BJ (cell line): Measurements from ENCODE around the gene PODNL1. TPM values are rescaled to one million over a fixed set of nuclear protein-coding genes. Genes with fewer than 3 reads are reported as not detected.

Experiments
- CTCF ChIA-PET: fragments of 350-600 bp; formaldehyde crosslinking; extraction: SDS; loops from one replicate; lab custom pipeline; 2021; ENCODE audit warnings: antibody characterized with exemption, inconsistent platforms; lab: Yijun Ruan, JAX
- POLR2A ChIA-PET: fragments of 300-600 bp; sonication (Branson Sonifier 250); formaldehyde crosslinking; extraction: SDS; loops from one replicate; lab custom pipeline; 2021; ENCODE audit warnings: antibody characterized with exemption; lab: Charles Lee
- DNase-seq: peaks from one replicate; pipeline ENCODE4 v3.0.0-alpha.2; 2011; ENCODE audit warnings: low read depth
- H3K27me3 ChIP-seq: 2 replicates; pipeline ENCODE4 v1.6.0; 2011; ENCODE audit warnings: low read length; ENCODE audit not compliant: control insufficient read depth, insufficient read depth
- H3K36me3 ChIP-seq: 2 replicates; pipeline ENCODE4 v1.5.1; 2011; ENCODE audit warnings: low read length; ENCODE audit not compliant: control insufficient read depth, insufficient read depth
- H3K4me3 ChIP-seq: 2 replicates; pipeline ENCODE4 v1.5.1; 2011; ENCODE audit warnings: low read depth, mild to moderate bottlenecking, control low read depth, low read length
- polyA plus RNA-seq: library from polyadenylated mRNA; depleted of rRNA; stranded (reverse); fragments of >200 nt; gene quantifications from 2 replicates; pipeline ENCODE4 v1.2.3, GENCODE V29; 2011; rRNA removed
- TF ChIP-seq, protein P1 (sequence below): IDR thresholded peaks from 2 replicates; pipeline ENCODE4 v1.5.1; 2011; ENCODE audit warnings: low read depth, mild to moderate bottlenecking, control low read depth, inconsistent platforms, low read length, moderate library complexity; ENCODE audit not compliant: insufficient read depth

The PODNL1 gene
- polyA plus RNA-seq, 1 experiment: 18.6 TPM

DNA sequence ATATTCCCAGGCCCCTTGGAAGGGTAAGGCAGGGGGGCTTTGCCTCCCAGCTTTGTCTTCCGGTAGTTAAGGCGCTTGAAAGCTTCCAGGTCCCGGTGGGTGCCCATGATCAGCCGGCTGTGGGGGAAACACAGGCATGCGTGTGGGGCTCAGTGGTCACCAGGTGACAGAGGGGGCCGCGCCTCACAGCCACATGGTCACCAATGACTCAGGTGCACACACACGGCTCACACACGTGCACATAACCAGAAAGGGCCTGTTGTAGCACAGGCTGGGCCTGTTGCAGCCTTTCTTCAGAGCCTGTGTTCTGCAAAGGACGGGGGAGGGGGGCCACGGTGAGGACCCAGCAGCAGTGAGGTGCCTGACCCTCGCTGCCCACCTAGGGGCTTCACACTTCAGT is 55.4 kb downstream of the PODNL1 start:
- DNase-seq: no peak
- CTCF ChIA-PET: interaction anchor here (0.6 to 6.3 kb wide), 7 partner anchors 16 to 189 kb away, joined by 3 to 89 read pairs (median 9); partner anchors contain the start of gene MISP3
- Histone ChIP-seq H3K4me3 (no peak overlapping the region), H3K27me3 (no peaks in the 10 kb centered on the region), H3K36me3 (no peaks in the 10 kb centered on the region)
- POLR2A ChIA-PET: no interaction called here
- TF ChIP-seq, protein P1, sequence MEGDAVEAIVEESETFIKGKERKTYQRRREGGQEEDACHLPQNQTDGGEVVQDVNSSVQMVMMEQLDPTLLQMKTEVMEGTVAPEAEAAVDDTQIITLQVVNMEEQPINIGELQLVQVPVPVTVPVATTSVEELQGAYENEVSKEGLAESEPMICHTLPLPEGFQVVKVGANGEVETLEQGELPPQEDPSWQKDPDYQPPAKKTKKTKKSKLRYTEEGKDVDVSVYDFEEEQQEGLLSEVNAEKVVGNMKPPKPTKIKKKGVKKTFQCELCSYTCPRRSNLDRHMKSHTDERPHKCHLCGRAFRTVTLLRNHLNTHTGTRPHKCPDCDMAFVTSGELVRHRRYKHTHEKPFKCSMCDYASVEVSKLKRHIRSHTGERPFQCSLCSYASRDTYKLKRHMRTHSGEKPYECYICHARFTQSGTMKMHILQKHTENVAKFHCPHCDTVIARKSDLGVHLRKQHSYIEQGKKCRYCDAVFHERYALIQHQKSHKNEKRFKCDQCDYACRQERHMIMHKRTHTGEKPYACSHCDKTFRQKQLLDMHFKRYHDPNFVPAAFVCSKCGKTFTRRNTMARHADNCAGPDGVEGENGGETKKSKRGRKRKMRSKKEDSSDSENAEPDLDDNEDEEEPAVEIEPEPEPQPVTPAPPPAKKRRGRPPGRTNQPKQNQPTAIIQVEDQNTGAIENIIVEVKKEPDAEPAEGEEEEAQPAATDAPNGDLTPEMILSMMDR: no peak

DNA sequence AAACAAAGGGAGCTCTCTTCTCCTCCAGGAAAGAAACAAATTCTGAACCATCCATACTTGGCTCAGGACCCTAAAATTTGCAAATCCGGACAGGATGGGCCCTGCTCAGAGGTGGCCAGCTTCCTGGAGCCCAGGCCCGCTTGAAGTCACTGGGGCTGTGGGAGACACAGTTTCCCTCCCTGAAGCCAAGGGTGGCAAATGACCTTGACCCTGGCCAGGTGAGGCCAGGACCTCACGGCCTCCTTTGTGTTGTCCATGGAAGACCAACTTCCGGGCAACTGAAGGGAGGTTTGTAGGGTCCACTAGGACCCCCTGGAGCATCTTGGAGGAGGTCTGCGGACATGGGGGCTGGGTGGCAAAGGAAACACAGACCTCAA is 55.8 kb downstream of the PODNL1 start:
- no peaks in the 10 kb centered on the region for H3K27me3 ChIP-seq
- DNase-seq: no peak
- TF ChIP-seq, protein P1: no peak
- ChIA-PET CTCF (interaction anchor here (0.6 to 6.3 kb wide), 14 partner anchors 9 to 524 kb away, joined by 3 to 89 read pairs (median 6); partner anchors contain the start of gene MISP3), POLR2A (no interaction called here)
- H3K4me3 ChIP-seq: no peak overlapping the region
- H3K36me3 ChIP-seq: no peaks in the 10 kb centered on the region

DNA sequence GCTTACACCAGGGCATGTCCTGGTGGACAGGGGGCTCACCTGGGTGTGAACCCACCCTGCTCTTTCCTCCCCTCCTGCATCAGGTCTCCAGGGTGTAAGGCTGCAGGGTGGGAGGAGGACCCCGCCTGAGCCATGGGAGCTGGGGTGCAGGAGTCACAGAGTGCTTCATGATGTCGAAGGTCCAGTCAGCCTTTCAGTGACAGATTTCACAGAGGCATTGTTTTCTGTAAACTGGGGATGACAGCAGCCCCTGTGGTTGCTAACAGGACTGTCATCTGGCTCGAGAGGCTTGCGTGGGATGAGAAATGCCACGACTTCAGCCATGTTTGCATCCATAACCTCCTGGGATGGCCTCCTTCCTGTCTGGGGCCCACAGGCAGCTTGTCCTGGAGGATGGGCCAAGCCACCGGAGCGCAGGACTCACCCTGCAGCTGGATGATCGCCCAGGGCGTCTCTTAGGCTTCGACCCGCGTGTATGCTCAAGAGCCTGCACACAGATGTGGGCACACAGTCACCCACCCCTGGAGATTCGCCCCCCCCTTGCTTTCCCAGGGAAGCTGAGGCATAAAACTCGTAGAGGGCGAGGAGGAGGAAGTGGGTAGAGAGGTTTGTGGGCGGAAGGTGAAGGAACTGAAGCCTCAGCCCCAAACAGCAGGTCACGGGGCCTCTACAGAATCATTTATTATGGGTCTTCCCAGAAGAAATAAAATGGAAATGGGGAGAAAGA is 56.4 kb downstream of the PODNL1 start:
- H3K36me3 ChIP-seq: no peaks in the 10 kb centered on the region
- ChIA-PET POLR2A (no interaction called here), CTCF (interaction anchor here (0.6 to 6.3 kb wide), 20 partner anchors 10 to 525 kb away, joined by 3 to 89 read pairs (median 6); partner anchors contain the start of gene MISP3)
- no peaks in the 10 kb centered on the region for H3K27me3 ChIP-seq
- TF ChIP-seq, protein P1: no peak
- DNase-seq: no peak
- no peak overlapping the region for H3K4me3 ChIP-seq

DNA sequence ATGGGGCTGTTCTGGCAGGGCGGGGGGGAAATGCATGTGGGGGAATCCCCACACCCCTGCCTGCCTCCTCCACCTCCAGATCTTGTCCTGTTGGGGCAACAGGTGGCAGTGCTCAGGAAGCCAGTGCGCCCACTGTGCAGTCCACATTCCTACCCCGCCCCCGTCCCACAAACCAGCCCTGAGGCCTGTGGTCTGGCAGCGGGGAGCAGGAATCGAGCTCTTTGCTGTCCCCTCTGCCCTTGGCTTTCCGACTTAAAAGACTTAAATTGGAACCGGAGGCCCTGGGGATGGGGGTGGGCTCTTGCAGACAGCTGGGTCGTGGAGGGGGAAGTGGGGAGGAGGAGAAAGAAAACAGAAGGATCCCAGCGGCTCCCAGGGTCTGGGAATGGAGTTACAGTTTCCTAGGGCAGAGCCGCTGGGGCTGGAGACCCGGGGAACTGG is 56.9 kb downstream of the PODNL1 start:
- DNase-seq: no peak
- POLR2A ChIA-PET: no interaction called here

More for the DNA sequence above, 56.9 kb downstream of the PODNL1 start:
- Histone ChIP-seq H3K4me3 (no peak overlapping the region), H3K36me3 (no peaks in the 10 kb centered on the region), H3K27me3 (no peaks in the 10 kb centered on the region)
- CTCF ChIA-PET: interaction anchor here (0.8 to 6.3 kb wide), 29 partner anchors 10 to 266 kb away, joined by 3 to 89 read pairs (median 5); partner anchors contain the start of genes ASF1B and MISP3
- TF ChIP-seq, protein P1: no peak

Other genes starting within 250 kb of the PODNL1 start
- 28.4 and 42.1 TPM in 2 replicates for gene MRI1, start 173.9 kb downstream of the PODNL1 start, polyA plus RNA-seq
- gene C19orf53, start 164.0 kb downstream of the PODNL1 start, polyA plus RNA-seq: 220 and 276 TPM in 2 replicates
- 4.0 and 5.7 TPM in 2 replicates for gene ZSWIM4, start 143.0 kb downstream of the PODNL1 start, polyA plus RNA-seq
- 0.20 and 0.55 TPM in 2 replicates for gene NANOS3, start 61.3 kb downstream of the PODNL1 start, polyA plus RNA-seq
- gene BRME1, start 32.3 kb downstream of the PODNL1 start, polyA plus RNA-seq: 0.38 and 0.94 TPM in 2 replicates
- gene CC2D1A, start 32.2 kb downstream of the PODNL1 start, polyA plus RNA-seq: 8.0 and 13.1 TPM in 2 replicates
- gene DCAF15, start 14.1 kb upstream of the PODNL1 start, polyA plus RNA-seq: 11.0 and 20.0 TPM in 2 replicates
- 0.37 and 0.78 TPM in 2 replicates for gene RFX1, start 67.9 kb upstream of the PODNL1 start, polyA plus RNA-seq
- gene RLN3, start 89.7 kb upstream of the PODNL1 start, polyA plus RNA-seq: not detected in 2 replicates
- gene IL27RA, start 93.3 kb upstream of the PODNL1 start, polyA plus RNA-seq: 4.4 and 6.6 TPM in 2 replicates
- gene PALM3, start 123.7 kb upstream of the PODNL1 start, polyA plus RNA-seq: 0.15 and 0.17 TPM in 2 replicates
- 0.39 and 0.58 TPM in 2 replicates for gene MISP3, start 134.4 kb upstream of the PODNL1 start, polyA plus RNA-seq
- gene C19orf67, start 147.4 kb upstream of the PODNL1 start, polyA plus RNA-seq: not detected in 2 replicates
- 7.4 and 9.2 TPM in 2 replicates for gene SAMD1, start 152.3 kb upstream of the PODNL1 start, polyA plus RNA-seq
- gene PRKACA, start 179.3 kb upstream of the PODNL1 start, polyA plus RNA-seq: 15.6 and 35.4 TPM in 2 replicates
- 8.2 and 11.1 TPM in 2 replicates for gene ASF1B, start 198.2 kb upstream of the PODNL1 start, polyA plus RNA-seq